SH-SY5Y (cell line): ENCODE results near the gene PYGO2.

Experiments used
- GATA2 ChIP-seq: IDR thresholded peaks from 2 replicates; pipeline ENCODE4 v1.6.1; 2011; ENCODE audit warnings: mild to moderate bottlenecking, low read depth, low read length
- GATA3 ChIP-seq: IDR thresholded peaks from 2 replicates; pipeline ENCODE4 v1.6.1; 2011; ENCODE audit warnings: low read depth, mild to moderate bottlenecking, low read length, moderate library complexity

GRCh38 chr1:154962795-154963330 lies 1.3 kb upstream of the PYGO2 start:
- TF ChIP-seq GATA2 (no peak), GATA3 (no peak)
